IPS-NIHi11 (cell line): ENCODE measurements around the gene FBXO44.

Source experiments
- DNase-seq: peaks from one replicate; pipeline ENCODE4 v3.0.0; 2012; ENCODE audit warnings: mixed read lengths, low spot score

The FBXO44 gene

DNA sequence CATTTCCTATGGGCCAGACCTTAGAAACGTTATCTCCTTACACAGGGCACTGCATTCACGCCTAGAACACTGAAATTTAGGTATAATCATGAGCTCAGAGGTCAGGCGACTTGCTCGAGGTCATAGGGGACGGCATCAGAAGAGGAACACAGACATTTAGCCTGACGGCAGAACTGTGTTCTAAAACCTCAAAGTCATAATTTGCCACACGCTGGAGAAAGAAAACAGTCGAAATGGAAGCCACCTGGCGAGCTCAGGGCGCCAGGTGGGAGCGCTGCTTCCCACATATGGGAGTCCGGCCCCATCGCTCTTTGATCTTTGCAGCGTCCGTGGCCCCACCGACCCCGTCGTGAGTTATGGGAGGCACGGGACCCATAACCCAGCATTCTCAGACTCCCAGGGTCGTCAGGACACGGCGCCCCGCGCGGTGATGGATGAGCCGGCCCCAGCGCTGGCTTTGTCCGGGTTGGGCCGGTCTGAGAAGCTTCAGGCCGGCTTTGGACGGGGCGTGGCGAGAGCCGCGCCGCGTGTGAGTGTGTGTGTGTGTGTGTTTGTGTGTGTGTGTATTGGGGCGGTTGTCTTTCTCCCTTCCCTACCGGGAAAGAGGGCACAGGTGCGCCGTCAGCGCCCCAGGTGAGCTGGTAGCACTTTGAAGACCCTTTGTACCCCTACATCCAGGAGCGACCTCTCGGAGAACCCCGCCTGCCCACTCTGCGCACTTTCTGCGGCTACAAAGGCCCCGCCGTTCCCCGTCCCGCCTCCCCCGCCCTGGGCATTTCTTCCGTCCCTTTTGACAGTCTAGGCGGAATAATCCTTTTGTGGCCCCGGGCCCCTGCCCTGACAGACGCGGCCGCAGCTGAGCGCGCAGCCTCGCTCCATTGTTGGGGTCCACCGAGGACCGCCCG lies 36.0 kb downstream of the FBXO44 start:
- no peak for DNase-seq

DNA sequence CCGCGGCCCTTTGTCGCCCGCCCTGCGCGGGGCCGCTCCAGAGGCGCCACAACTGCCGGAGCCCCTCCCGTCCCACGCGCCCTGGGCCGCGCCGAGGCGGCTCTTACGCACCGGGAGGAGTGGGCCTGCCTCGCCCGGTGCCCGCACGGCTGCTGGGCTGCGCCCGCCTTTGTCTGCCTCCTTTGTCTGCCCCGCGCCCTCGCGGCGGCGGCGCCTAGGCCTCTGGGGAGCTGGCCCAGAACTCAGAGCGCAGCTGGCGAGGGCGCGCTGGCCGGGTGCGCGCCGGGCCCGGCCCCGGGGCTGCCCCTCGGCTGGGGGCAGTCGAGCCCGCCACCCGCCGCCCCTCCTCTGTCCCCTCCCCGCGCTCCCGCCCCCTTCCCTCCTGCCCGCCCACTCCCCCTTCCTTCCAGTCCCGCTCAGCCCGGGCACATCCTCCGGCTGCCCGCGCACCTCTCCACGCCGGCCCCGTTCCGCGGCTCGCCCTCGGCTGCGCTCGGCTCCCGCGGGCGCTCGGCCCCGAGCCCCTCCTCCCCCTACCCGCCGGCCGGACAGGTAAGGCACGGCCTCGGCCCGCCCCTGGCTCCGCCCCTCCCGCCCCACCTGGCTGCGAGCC lies 36.7 kb downstream of the FBXO44 start, which contains the start of gene DRAXIN:
TSS of gene DRAXIN (plus strand) at position 409 of the 613 bp plus-strand sequence. CDS start 14,549 bp downstream, outside the sequence.
- DNase-seq: peak; percentile 90

DNA sequence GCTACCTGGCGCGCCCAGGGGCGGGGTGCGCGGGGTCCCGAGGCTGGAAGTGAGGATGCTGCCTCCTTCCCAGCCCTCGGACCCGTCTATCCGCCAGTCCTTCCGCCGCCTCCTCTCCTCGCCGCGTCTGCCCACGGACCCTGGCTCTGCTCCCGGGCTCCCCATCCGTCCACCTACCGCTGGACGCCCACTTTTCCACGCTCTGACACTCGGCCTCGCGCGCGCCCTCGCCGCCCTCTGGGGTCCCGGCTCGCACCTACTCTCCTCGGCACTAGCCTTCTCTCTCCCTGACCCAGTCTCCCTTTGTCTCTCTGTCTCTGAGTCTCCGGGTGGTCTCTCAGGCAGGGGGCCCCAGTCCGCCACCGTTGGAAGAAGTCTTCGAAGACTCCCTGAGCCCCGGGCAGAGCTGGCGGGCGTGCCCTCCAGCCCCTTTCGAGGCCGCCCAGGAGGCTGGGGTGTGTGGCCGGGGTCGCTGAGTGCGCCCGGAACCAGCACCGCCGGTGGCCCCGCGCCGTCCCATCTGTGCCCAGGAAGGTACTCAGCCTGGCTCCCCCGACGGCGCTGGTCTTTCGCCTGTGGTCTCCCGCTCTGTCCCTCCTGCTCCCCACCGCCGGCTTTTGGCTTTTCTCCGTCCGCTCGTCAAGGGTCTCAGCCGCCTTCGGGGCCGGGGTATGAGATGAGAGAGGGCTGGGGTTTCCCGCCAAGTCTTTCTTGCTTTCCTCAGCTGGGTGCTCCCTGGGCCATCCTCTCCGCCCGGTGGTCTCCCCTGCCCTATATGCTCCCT lies 37.4 kb downstream of the FBXO44 start:
- DNase-seq: peak; percentile 36

DNA sequence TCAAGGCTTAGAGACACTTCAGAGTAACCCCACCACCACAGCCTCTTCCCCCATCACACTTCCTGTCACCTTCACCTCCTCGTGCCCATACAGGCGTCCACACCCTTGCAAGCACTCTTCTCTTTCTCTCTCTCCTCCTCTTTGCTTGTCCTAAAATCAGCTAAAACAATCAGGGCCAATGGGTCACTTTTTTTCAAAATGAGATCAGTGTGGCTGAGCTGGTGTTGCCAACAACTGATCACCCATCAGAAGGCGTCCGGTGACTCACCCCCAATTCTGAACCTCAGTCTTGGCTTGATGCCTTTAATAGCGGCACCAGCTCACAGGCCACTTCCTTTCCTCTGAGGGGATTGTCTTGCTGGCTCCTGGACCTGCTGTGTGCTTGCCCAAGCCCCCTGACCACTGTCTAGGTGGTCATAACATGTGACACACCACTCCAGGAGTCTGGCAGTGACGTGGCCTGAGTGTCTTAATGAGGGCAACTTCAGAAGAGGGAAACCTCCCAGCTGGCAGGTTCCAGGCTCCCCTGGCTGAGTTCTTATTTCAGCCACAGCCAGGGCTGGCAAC lies 38.4 kb downstream of the FBXO44 start:
- DNase-seq: no peak

DNA sequence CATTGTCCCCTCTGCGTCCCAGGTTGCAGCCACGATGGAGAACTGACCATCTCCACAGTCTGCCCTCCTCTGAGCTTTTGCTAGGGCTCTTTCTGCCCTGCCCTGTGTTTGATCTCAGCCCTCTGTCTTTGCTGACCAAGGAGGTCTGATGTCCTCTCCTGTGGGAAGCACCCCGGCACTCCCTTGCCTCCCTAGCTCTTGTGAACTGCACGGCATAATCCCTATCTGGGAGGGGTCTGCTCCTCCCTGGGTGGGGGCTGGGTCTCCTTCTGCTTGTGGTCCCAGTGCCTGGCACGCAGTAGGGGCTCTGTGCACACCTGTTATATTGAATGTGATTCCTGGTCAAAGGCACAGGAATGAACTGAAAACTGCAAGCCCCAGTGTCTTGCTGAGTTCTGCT lies 39.2 kb downstream of the FBXO44 start:
- DNase-seq: no peak

DNA sequence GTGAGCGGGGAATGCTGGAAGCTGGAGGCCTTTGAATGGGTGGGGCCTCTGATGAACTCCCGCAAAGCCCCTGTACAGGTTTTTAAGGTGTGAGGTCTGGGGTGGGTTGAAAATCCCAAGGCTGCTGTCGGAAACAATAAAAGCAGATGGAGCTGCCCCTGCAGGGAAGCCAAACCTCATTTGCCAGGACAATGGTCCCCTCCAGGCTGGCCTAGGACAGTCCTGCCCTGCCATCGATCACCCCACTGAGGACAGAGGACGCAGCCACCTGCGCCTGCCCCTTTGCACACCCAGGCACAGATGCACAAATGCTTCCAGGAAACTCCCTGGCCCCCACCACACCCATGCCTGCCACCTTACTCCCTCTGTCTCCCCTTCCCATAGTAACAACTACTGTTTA lies 41.2 kb downstream of the FBXO44 start:
- no peak for DNase-seq

DNA sequence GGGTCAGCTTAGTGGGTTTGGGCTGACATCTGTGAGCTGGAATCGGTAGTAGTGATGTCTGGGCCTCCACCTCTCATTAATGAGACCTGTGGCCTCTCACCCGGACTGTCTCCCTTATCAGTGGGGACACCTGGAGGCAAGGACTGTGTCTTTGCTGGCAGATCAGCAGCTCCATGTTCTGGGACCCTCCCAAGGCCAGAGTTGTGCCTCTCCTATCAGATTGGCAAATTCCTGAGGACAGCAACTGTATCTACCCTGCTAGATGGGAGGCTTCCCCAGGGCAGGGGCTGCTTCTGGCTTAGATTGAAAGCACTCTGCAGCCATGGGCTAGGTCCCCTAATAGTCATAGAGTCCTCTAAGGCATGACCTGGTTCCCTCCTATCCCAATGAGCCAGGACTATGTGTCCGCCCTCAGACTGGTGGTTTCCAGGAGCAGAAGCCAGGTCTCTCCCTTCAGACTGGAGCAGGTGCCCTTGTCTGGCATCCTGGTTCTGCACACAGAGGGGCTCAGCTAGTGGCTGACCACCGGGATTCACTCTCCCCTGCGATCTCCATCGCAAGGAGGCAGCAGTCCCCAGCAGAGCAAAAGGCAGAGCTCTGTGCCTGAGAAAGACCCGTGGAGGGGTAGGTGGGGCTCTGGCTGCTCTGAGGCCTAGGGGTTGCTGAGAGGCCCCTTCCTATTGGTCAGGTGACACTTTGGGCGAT lies 42.7 kb downstream of the FBXO44 start:
- no peak for DNase-seq

DNA sequence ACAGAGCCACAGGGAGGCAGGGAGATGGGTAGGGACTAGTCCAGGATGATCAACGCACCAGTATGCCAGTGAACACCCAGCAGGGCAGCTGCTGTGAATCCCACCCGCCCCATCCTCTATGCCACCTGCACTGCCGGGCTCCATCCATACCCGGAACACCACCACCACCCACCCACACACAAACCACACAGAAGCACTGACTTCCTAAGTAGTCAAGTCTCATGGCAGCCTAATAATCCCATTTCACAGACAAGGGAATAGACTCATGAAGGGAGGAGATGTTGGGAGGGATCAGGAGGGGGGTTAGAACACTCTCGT lies 43.2 kb downstream of the FBXO44 start:
- no peak for DNase-seq

DNA sequence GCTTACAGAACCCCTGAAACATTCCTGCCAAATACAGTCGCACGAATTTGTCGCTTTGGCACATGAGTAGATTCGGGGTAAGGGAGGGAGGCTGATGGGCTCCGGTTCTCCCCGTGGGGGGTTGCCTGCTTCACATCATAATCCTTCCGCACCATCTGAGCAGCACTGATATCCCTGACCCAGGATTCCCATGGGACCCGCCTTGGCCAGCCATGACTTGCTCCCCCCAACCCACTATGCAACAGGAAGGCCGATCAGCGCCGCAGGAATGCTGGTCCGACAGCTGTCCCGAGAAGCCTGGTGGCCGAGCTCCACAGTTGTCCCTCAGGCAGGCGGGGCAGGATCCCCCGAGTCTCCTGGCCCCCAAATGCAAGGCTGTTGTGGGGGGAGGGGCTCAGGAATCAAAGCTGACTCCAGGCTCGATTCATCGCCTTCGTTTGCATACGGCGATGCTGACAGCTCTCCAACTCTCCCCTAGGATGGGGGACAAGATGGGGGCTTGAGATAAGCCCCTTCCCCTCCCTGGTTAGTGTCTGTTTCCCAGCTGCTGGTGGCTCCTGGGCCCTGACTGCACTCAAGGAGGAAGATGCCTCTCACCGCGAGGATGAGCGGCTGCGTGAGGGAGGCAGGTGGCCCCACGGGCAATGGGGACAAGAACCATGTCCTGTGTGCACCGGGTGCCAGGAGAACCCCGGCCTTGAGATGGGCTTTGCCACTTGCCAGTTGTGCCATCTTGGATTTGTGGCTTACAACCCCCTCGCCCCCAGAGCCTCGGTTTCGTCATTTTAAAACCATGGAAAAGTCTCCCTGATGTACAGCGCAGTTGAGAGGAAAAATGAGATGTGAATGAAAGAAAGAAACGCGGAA lies 46.2 kb downstream of the FBXO44 start:
- no peak for DNase-seq

DNA sequence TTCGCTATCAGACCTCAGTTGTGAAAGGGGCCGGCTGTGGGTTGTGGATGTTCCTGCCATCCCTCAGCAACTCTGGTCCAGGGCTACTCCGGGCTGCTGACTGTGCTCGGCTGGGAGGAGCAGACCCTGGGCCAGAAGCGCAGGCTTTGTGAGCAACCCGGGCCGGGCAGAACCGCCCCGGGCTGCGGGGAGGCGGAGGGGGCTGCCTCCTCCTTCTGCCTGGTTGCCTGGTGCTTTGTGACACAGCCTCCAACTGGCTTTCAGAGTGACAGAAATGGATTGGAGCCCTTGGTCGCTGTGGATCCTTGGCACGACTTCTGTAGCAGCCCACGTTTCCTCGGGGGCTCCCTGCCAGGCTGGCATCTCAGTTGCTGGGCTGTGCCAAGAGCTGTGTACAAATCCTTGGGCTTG lies 46.9 kb downstream of the FBXO44 start:
- no peak for DNase-seq

DNA sequence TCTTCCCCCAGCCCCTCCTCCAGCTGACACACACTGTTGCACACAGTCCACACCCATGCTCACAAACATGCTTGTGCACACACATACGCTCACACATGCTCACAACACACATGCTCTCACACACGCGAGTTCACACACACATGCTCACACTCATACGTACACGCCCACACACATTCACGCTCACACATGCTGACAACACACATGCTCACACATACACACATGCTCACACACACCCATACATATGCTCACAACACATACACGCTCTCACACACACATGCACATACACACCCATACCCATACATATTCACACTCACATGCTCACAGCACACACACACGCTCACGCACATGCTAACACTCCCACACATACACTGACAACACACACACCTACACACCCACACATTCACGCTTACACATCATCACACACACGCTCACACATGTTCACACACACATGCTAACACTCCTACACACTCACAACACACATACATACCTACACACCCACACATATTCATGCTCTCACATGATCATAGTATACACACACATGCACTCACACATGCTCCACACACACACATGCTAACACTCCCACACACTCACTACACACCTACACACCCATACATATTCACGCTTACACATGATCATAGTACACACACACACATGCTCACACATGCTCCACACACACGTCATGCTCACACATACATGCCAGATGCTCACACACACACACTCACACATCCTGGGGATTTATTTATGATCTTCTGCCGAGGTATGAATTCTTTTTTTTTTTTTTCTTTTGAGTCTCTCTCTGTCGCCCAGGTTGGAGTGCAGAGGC lies 47.5 kb downstream of the FBXO44 start:
- no peak for DNase-seq

DNA sequence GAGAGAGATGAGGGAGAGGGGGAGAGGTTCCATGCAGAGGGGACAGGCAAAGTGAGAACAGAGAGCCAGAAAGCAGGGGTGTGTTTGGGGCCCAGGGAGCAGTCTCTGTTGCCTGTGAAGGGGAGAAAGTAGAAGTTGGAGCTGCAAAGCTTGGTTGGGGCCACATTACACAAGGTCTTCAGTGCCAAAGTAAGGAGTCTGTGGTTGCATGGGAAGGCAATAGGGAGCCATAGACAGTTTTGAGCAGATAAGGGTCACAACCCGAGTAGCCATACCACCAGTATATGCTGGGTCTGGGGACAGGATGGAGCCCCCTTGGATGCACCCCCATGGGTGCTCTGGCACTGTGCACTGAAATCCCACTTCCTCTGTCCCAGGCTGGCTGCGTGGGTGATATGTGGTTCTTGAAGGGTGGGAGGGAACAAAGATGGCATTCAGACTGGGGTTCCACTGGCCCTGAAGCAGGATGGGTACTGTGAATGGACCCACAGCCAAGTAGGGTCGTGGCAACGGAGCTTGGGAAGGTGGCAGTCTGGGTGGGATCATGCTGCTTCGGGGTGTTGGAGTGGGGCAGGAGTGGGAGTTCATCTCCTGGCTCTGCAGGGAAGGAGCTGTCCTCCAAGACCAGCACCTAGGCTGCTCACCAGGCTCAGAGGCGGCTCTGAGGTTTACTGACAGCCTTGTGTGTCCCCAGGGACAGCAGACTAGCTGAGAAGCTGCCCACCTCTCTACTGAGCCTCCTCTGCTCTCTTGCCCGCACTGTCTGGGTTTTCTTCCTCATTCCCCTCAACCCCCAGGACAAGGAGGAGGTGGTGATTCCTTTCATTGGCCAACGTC lies 48.9 kb downstream of the FBXO44 start:
- DNase-seq: no peak

DNA sequence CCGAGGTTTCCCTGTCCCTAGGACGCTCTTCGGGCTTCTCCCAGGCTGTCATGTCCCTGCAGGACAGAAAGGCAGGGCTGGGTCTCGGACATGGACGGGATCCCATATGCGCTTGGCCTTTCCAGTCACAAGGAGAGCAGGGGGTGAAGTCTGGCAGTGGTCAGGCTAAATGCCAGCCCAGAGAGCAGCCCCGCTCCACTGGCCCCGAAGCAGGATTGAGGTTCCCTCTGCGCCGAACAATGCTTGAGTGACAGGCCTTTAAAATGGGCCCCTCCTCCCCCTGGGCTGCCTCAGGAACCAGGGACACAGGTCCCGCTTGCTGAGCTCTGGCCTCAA lies 49.5 kb downstream of the FBXO44 start:
- peak; percentile 73 for DNase-seq

DNA sequence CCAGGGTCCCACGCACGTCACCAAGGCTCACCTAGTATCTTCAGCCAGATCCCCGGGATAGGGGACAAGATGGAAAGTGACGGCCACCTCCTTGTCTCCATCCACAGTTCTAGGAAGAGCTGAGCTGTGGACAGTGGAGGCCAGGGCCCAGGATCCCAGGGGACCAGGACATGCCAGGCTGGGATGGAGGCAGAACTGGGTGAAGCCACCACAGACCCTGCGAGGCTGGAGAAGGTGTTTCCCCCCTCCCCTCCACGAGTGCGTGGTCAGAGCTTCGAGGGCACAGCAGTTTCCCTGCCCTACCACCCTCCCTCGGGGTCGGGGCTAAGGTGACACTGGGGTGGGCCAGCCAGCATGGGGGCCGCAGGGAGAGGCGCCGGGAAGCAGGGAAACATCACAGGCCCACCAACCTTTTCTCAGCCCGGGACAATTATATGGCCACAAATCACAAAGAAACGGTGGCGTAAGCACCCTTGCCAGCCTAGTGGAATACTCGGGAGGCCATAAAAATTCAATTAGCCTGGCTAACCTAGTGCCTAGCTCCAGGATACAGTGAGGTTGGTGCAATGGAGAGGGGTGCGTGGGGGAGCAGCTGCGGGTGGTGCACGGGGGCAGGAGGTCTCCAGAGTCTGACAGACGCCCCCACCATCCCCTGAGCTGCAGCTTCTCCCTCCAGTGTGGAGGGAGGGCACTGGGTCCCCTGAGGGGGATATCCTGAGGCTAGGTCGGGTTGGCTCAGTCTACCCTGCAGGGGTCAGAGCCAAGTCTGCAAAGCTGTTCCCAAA lies 50.2 kb downstream of the FBXO44 start:
- peak; percentile 51 for DNase-seq

DNA sequence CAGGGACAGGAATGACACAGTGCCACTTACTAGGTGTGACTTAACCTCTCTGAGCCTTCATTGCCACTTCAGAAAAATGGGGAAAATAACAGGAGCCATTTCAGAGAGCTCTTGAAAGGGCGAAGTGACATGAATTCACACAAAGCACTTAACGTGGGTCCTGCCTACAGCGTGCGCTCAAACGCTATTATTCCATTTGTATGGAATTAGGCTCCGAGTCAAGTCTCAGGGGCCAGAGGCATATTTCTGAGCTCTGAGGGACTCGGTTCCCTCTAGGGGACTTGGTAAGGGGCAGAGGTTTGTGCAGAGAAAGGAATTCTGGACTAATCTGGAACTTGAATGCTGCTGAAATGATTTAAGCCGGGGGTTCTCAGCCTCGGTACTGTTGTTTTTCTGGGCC lies 50.9 kb downstream of the FBXO44 start:
- no peak for DNase-seq

DNA sequence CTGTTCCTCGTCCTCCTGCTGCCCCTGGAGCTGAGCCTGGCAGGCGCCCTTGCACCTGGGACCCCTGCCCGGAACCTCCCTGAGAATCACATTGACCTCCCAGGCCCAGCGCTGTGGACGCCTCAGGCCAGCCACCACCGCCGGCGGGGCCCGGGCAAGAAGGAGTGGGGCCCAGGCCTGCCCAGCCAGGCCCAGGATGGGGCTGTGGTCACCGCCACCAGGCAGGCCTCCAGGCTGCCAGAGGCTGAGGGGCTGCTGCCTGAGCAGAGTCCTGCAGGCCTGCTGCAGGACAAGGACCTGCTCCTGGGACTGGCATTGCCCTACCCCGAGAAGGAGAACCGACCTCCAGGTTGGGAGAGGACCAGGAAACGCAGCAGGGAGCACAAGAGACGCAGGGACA lies 51.6 kb downstream of the FBXO44 start:
- no peak for DNase-seq

DNA sequence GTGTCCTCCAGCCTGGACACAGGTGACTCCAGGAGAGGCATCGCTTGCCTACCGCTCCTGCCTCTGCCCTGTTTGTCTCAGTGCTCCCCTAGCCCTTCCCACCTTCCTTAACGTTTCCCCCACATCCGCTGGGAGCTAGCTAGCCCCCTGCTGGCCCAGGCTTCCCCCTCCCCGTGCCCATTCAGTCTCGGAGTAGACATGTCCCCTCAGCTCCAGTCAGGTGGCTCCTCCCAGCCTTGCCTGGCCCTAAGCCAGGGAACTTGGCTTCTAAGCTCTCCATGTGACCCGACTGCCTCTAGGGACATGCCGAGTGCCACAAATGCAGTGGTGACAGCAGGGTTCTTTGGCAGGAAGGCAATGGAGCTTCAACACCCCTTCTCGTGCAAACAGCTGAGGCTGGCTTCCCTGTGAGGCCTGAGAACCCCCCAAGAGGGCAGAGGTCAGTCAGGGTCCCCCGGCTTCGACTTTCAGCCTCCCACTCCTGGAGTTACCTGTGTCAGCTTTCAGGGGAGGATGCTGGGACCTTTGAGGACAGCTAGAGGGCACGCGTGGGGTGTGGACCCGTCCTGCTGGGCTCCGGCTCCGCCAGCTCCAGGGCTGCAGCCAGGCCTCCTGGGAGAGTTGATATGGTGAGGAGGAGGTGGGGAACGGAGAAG lies 53.1 kb downstream of the FBXO44 start:
- peak; percentile 56 for DNase-seq
